Mesenchymal stem cell (in vitro differentiated cells and primary cell): ENCODE data around the gene BABAM2.
"Not testable (repeated sequence)": the region's sequence is repeated elsewhere in the genome, so short reads cannot be mapped to it uniquely, and the experiment has no call there.

ENCODE experiments used
- DNase-seq: peaks from one replicate; pipeline ENCODE4 v3.0.0-alpha.2; 2013
- H2AFZ ChIP-seq: one replicate; pipeline ENCODE4 v1.6.1; 2013; ENCODE audit warnings: low read depth, mild to moderate bottlenecking, control low read depth, inconsistent platforms, low read length, moderate library complexity
- H2AK5ac ChIP-seq: 2 replicates; pipeline ENCODE4 v1.6.1; 2013; ENCODE audit warnings: low read length, moderate library complexity, mild to moderate bottlenecking, inconsistent platforms; ENCODE audit not compliant: severe bottlenecking
- H2BK120ac ChIP-seq: one replicate; pipeline ENCODE4 v1.6.1; 2013; ENCODE audit warnings: low read depth, mild to moderate bottlenecking, inconsistent platforms, low read length, moderate library complexity
- H2BK12ac ChIP-seq, 2 experiments: one replicate each; pipeline ENCODE4 v1.6.1; 2013; ENCODE audit warnings: inconsistent platforms in 2 of 2, low read length in 2 of 2, mild to moderate bottlenecking in 2 of 2, moderate library complexity in 2 of 2, control low read depth in 1 of 2
- H2BK15ac ChIP-seq: one replicate; pipeline ENCODE4 v1.6.1; 2013; ENCODE audit warnings: mild to moderate bottlenecking, low read depth, inconsistent platforms; ENCODE audit not compliant: poor library complexity, severe bottlenecking
- H2BK5ac ChIP-seq: 2 replicates; pipeline ENCODE4 v1.6.1; 2013; ENCODE audit warnings: low read depth, mild to moderate bottlenecking, low read length, control low read depth, inconsistent platforms; ENCODE audit not compliant: poor library complexity, severe bottlenecking
- H3K14ac ChIP-seq, 2 experiments: one replicate each; pipeline ENCODE4 v1.6.1; 2013; ENCODE audit warnings: inconsistent platforms in 2 of 2, low read length in 2 of 2, control low read depth in 1 of 2, mild to moderate bottlenecking in 1 of 2, moderate library complexity in 1 of 2
- H3K18ac ChIP-seq, 2 experiments: one replicate each; pipeline ENCODE4 v1.6.1; 2013; ENCODE audit warnings: inconsistent platforms in 2 of 2, low read length in 2 of 2, control low read depth in 1 of 2, low read depth in 1 of 2, mild to moderate bottlenecking in 1 of 2
- H3K23ac ChIP-seq, 2 experiments: one replicate each; pipeline ENCODE4 v1.6.1; 2013; ENCODE audit warnings: inconsistent platforms in 2 of 2, low read length in 2 of 2, mild to moderate bottlenecking in 2 of 2, moderate library complexity in 2 of 2, control low read depth in 1 of 2
- H3K27ac ChIP-seq: 2 replicates; pipeline ENCODE4 v1.5.1; 2013; ENCODE audit warnings: mild to moderate bottlenecking, moderate library complexity, low read length, control low read depth, inconsistent platforms; ENCODE audit not compliant: poor library complexity, severe bottlenecking
- H3K27me3 ChIP-seq, 2 experiments: 2 replicates each; pipeline versions ENCODE4 v1.6.1 to v1.7.0; 2013; ENCODE audit warnings: low read length in 2 of 2, mild to moderate bottlenecking in 2 of 2, moderate library complexity in 2 of 2, control low read depth in 1 of 2, inconsistent platforms in 1 of 2; ENCODE audit not compliant: control insufficient read depth in 1 of 2, insufficient read depth in 1 of 2
- H3K36me3 ChIP-seq, 2 experiments: 2 replicates each; pipeline versions ENCODE4 v1.6.1 to v1.7.0; 2013; ENCODE audit warnings: low read length in 2 of 2, control low read depth in 1 of 2, inconsistent platforms in 1 of 2, low read depth in 1 of 2, mild to moderate bottlenecking in 1 of 2; ENCODE audit not compliant: insufficient read depth in 2 of 2, control insufficient read depth in 1 of 2
- H3K4ac ChIP-seq, 2 experiments: one replicate each; pipeline ENCODE4 v1.6.1; 2013; ENCODE audit warnings: inconsistent platforms in 2 of 2, low read length in 2 of 2, mild to moderate bottlenecking in 2 of 2, moderate library complexity in 2 of 2, control low read depth in 1 of 2, low read depth in 1 of 2
- H3K4me1 ChIP-seq: 2 replicates; pipeline ENCODE4 v1.6.1; 2013; ENCODE audit warnings: low read depth, low read length, control low read depth; ENCODE audit not compliant: control insufficient read depth, insufficient read depth
- H3K4me2 ChIP-seq: 2 replicates; pipeline ENCODE4 v1.6.1; 2013; ENCODE audit warnings: low read length, mild to moderate bottlenecking, inconsistent platforms; ENCODE audit not compliant: poor library complexity, severe bottlenecking
- H3K4me3 ChIP-seq, 2 experiments: 2 replicates each; pipeline versions ENCODE4 v1.5.1 to v1.7.0; 2013; ENCODE audit warnings: low read length in 2 of 2, mild to moderate bottlenecking in 2 of 2, control low read depth in 1 of 2, low read depth in 1 of 2; ENCODE audit not compliant: insufficient read depth in 1 of 2
- H3K79me1 ChIP-seq: replicated peaks from 2 replicates; pipeline ENCODE4 v1.6.1; 2013; ENCODE audit warnings: mild to moderate bottlenecking, control low read depth, low read length, inconsistent platforms; ENCODE audit not compliant: poor library complexity, severe bottlenecking
- H3K9ac ChIP-seq: 2 replicates; pipeline ENCODE4 v1.7.0; 2013; ENCODE audit warnings: mild to moderate bottlenecking, low read length, moderate library complexity
- H3K9me3 ChIP-seq: 2 replicates; pipeline ENCODE4 v1.7.0; 2013; ENCODE audit warnings: mild to moderate bottlenecking, low read length; ENCODE audit not compliant: control insufficient read depth
- H4K8ac ChIP-seq: one replicate; pipeline ENCODE4 v1.6.1; 2013; ENCODE audit warnings: inconsistent platforms, mild to moderate bottlenecking, low read length, moderate library complexity
- H4K91ac ChIP-seq: one replicate; pipeline ENCODE4 v1.6.1; 2013; ENCODE audit warnings: mild to moderate bottlenecking, low read length, inconsistent platforms
- WGBS: methylation state at CpG from one replicate; pipeline ENCODE4 v1.1.7; 2013; ENCODE audit warnings: mixed read lengths; 5-methylcytosine and 5-hydroxymethylcytosine counted together

The BABAM2 gene

DNA sequence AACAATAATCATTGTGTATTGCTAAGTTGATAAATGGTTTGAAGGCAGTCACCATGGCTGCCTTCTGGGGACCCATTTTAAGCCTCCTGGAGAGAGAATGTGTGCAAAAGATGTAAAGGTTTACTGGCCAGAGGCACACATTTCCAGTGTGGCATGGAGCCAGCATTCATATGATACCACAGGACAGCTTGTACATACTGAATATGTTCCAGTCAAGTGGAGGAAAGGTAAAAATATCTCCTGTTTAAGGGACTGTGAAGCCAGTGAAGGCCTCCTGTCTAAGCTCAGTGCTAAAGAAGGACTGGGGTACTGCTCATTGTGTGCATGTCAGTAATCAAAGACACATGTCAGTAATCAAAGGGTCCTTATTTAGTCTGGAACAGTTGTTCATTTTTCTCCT, 119.2 kb downstream of the BABAM2 start:
- no peak overlapping the region for H2BK5ac ChIP-seq
- H3K4me1 ChIP-seq: no peaks in the 10 kb centered on the region
- peaks cover 14% of the 10 kb centered on the region for H3K79me1 ChIP-seq
- H2AK5ac ChIP-seq: no peak overlapping the region
- H2BK12ac ChIP-seq: no peak overlapping the region
- no peaks in the 10 kb centered on the region for H3K9me3 ChIP-seq
- peaks cover 0 to 8% of the 10 kb centered on the region in 2 experiments for H3K36me3 ChIP-seq
- no peaks in the 10 kb centered on the region for H3K27me3 ChIP-seq
- H2AFZ ChIP-seq: no peak overlapping the region
- DNase-seq: no peak
- no peak overlapping the region for H3K27ac ChIP-seq
- H3K9ac ChIP-seq: no peak overlapping the region
- no peak overlapping the region for H3K23ac ChIP-seq
- H2BK15ac ChIP-seq: no peak overlapping the region
- H3K4me3 ChIP-seq: no peak overlapping the region
- no peak overlapping the region for H4K8ac ChIP-seq
- H3K4me2 ChIP-seq: no peak overlapping the region
- H4K91ac ChIP-seq: no peak overlapping the region
- H3K18ac ChIP-seq: no peak overlapping the region
- no peak overlapping the region for H3K14ac ChIP-seq
- no peak overlapping the region for H2BK120ac ChIP-seq
- no peak overlapping the region for H3K4ac ChIP-seq

DNA sequence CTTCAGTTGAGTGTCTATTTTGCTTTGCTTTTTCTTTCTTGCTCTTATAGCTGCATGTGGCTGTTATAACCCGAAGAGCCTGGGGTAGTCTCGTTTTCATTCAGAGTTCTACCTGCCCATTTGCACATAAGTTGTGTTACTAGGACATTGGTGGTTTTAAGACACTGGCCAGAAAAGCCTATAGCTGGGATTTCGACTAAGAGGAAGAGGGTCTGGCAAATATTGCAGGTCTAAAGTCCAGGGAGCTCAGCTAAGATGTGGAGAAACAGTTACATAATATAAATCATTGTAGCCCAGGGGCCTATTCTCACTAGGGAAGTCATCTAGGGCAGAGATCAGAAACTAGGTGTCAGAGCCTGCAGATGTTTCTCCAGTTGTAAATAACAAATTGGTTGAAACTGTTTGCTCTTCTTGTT, 120.8 kb downstream of the BABAM2 start:
- no peak overlapping the region for H2AK5ac ChIP-seq
- no peaks in the 10 kb centered on the region for H3K4me1 ChIP-seq
- no peak overlapping the region for H4K8ac ChIP-seq
- H3K23ac ChIP-seq: no peak overlapping the region
- H3K4ac ChIP-seq: no peak overlapping the region
- no peak overlapping the region for H2BK5ac ChIP-seq
- 62% methylated on average over 3 of the region's 3 CpGs for WGBS
- H3K4me3 ChIP-seq: no peak overlapping the region
- peaks cover 0 to 9% of the 10 kb centered on the region in 2 experiments for H3K36me3 ChIP-seq
- no peak overlapping the region for H2BK15ac ChIP-seq
- H4K91ac ChIP-seq: no peak overlapping the region
- H3K9ac ChIP-seq: no peak overlapping the region
- no peak overlapping the region for H2BK120ac ChIP-seq
- H3K79me1 ChIP-seq: peaks cover 15% of the 10 kb centered on the region
- no peak overlapping the region for H3K4me2 ChIP-seq
- no peak overlapping the region for H3K18ac ChIP-seq
- no peak overlapping the region for H2AFZ ChIP-seq
- no peak for DNase-seq
- H3K27ac ChIP-seq: no peak overlapping the region
- no peak overlapping the region for H2BK12ac ChIP-seq
- no peaks in the 10 kb centered on the region for H3K9me3 ChIP-seq
- H3K14ac ChIP-seq: no peak overlapping the region
- H3K27me3 ChIP-seq: no peaks in the 10 kb centered on the region

GRCh38 chr2:28018474-28018873, 127.9 kb downstream of the BABAM2 start:
- H3K23ac ChIP-seq, H3K79me1 ChIP-seq, H3K18ac ChIP-seq, H3K4me2 ChIP-seq, H2BK12ac ChIP-seq, H3K4me1 ChIP-seq, H3K4me3 ChIP-seq, H3K9ac ChIP-seq, H3K27me3 ChIP-seq, H4K8ac ChIP-seq, H3K27ac ChIP-seq, H2BK5ac ChIP-seq, H3K14ac ChIP-seq, H2BK15ac ChIP-seq, H2BK120ac ChIP-seq, DNase-seq, H3K36me3 ChIP-seq, H2AK5ac ChIP-seq, H3K4ac ChIP-seq, H3K9me3 ChIP-seq, H2AFZ ChIP-seq, H4K91ac ChIP-seq: not testable (repeated sequence)
- 100% methylated on average over 2 of the region's 2 CpGs for WGBS

- not testable (repeated sequence) for H3K9me3 ChIP-seq, H3K36me3 ChIP-seq, H3K9ac ChIP-seq, H3K4ac ChIP-seq, H2AFZ ChIP-seq, H3K18ac ChIP-seq, H3K4me3 ChIP-seq, H2BK15ac ChIP-seq, H3K4me2 ChIP-seq, H3K27me3 ChIP-seq, H3K27ac ChIP-seq, H2AK5ac ChIP-seq, DNase-seq, H3K14ac ChIP-seq, H3K79me1 ChIP-seq, H4K8ac ChIP-seq, H4K91ac ChIP-seq, H2BK12ac ChIP-seq, H2BK120ac ChIP-seq, H3K23ac ChIP-seq, H2BK5ac ChIP-seq, H3K4me1 ChIP-seq
- WGBS: 96% methylated on average over 2 of the region's 2 CpGs
These were observed 129.0 kb downstream of the BABAM2 start for GRCh38 chr2:28019521-28019920.
